HUES48 (cell line): ENCODE results near the gene HHAT.
"Not testable (repeated sequence)": the region's sequence is repeated elsewhere in the genome, so short reads cannot be mapped to it uniquely, and the experiment has no call there.

ENCODE experiments used
- H3K27ac ChIP-seq: one replicate; pipeline ENCODE4 v1.7.0; 2013; ENCODE audit warnings: low read depth, low read length, inconsistent platforms
- H3K27me3 ChIP-seq: 2 replicates; pipeline ENCODE4 v1.6.1; 2013; ENCODE audit warnings: mild to moderate bottlenecking, low read length; ENCODE audit not compliant: control insufficient read depth, insufficient read depth
- H3K36me3 ChIP-seq: 2 replicates; pipeline ENCODE4 v1.6.1; 2013; ENCODE audit warnings: low read length; ENCODE audit not compliant: control insufficient read depth, insufficient read depth
- H3K4me1 ChIP-seq: 2 replicates; pipeline ENCODE4 v1.6.1; 2013; ENCODE audit warnings: mild to moderate bottlenecking, low read length; ENCODE audit not compliant: control insufficient read depth, insufficient read depth
- H3K4me3 ChIP-seq: 2 replicates; pipeline ENCODE4 v1.5.1; 2013; ENCODE audit warnings: mild to moderate bottlenecking, low read depth, low read length
- H3K9ac ChIP-seq: 2 replicates; pipeline ENCODE4 v1.6.1; 2013; ENCODE audit warnings: mild to moderate bottlenecking, low read depth, low read length, moderate library complexity
- H3K9me3 ChIP-seq: 2 replicates; pipeline ENCODE4 v1.6.1; 2013; ENCODE audit warnings: low read length; ENCODE audit not compliant: control insufficient read depth, insufficient read depth

HHAT gene

DNA sequence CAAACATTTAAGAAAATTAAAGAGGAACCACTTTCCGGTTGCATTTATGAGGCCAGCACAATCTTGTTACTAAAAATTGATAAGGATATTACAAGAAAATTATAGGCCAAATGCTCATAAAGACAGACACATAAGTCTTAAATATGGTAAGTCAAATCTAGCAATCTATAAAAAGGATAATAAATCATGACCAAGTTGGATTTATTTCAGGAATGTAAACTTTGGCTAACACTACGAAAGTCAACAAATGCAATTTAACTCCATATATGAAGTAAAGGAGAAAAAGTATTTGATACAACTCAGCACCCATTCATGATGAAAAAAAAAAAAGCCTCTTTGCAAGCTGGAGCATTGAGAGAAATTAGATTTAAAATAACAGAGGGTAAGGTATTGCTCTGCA lies 6.3 kb downstream of the HHAT start:
- H3K36me3 ChIP-seq, result no peaks in the 10 kb centered on the region
- no peak overlapping the region for H3K9ac ChIP-seq
- peaks cover 57% of the 10 kb centered on the region for H3K27me3 ChIP-seq
- H3K27ac ChIP-seq, result no peak overlapping the region
- H3K4me1 ChIP-seq, result no peaks in the 10 kb centered on the region
- H3K4me3 ChIP-seq, result no peak overlapping the region
- H3K9me3 ChIP-seq, result no peaks in the 10 kb centered on the region

DNA sequence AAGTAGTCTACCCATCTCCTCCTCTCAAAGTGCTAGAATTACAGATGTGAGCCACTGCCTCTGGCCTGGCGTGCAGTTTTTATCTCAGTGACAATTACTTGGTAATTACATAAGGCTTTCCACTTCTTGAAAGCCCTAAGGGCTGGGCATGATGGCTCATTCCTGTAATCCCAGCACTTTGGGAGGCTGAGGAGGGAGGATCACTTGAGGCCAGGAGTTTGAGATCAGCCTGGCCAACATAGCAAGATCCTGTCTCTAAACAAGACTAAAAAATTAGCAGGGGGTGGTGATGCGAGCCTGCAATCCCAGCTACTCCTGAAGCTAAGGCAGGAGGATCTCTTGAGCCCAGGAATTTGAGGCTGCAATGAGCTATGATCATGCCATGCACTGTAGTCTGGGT lies 7.7 kb downstream of the HHAT start:
- Histone ChIP-seq H3K27me3 (peaks cover 43% of the 10 kb centered on the region), H3K4me1 (no peaks in the 10 kb centered on the region), H3K4me3 (no peak overlapping the region), H3K27ac (no peak overlapping the region), H3K9ac (no peak overlapping the region), H3K36me3 (no peaks in the 10 kb centered on the region), H3K9me3 (no peaks in the 10 kb centered on the region)

DNA sequence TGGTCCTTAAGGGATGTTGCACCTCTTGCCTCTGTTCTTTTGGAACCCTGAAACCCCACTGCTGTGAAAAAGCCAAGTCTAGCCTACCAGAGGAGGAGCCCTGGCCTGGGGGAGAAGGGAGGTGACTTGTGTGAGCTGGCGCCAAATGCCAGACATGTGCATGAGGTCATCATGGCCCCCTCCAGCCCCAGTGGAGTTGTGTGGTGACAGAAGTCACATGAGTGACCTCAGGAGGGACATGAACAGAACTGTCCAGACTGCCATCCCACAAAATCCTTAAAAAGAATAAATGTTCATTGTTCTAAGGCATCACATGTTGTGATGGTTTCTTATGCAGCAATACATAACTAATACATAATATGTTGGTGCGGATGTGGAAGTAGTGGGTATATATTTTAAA lies 10.8 kb downstream of the HHAT start:
- Histone ChIP-seq H3K27ac (no peak overlapping the region), H3K9ac (no peak overlapping the region), H3K27me3 (peaks cover 12% of the 10 kb centered on the region; the same call in 1 of the 2 replicates), H3K4me3 (no peak overlapping the region), H3K4me1 (0 out of 2 replicates have a peak, but pooled peaks cover 4% of the 10 kb centered on the region), H3K9me3 (no peaks in the 10 kb centered on the region), H3K36me3 (no peaks in the 10 kb centered on the region)

DNA sequence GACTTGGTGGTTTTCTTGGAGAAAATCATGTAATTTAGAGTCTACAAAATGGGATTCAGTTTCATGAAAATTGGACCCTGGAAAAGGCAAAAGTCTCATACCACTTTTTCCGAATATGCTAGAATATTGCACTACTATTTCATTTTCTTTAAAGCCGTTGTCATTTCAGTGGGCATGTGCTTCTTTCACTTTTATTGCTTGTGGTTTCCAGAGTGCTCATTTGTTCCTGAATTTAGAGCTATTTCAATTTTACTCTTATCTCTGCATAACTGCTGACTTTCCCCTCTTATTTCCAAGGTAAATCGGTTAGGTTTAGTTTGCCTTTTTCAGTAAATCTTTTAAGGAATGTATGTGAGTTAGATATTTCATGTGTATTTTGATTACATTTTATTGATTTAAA lies 11.6 kb downstream of the HHAT start:
- H3K36me3 ChIP-seq, result no peaks in the 10 kb centered on the region
- no peak overlapping the region for H3K4me3 ChIP-seq
- no peak overlapping the region for H3K27ac ChIP-seq
- H3K27me3 ChIP-seq, result peaks cover 7% of the 10 kb centered on the region; the same call in 1 of the 2 replicates
- H3K9me3 ChIP-seq, result no peaks in the 10 kb centered on the region
- 0 out of 2 replicates have a peak, but pooled peaks cover 4% of the 10 kb centered on the region for H3K4me1 ChIP-seq
- no peak overlapping the region for H3K9ac ChIP-seq

DNA sequence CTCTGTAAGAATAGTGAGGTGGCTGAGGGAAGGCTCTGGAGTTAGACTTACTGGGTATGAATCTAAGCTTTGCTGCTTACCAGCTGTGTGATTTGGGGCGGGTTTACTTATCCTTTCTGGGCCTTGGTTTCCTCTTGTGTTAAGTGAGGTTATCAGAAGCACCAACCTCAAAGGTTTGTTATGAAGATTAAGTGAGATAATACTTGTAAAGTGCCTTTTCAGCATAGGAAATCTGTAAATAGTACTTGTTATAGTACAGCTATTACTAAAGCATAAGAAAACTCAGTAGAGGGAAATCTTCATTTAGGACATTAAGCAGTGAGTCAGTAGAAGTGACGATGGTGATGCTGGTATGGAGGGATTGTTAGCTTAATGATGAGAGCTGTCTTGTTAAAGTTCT lies 12.1 kb downstream of the HHAT start:
- Histone ChIP-seq H3K36me3 (no peaks in the 10 kb centered on the region), H3K9ac (no peak overlapping the region), H3K27me3 (0 out of 2 replicates have a peak, but pooled peaks cover 1% of the 10 kb centered on the region), H3K9me3 (no peaks in the 10 kb centered on the region), H3K27ac (no peak overlapping the region), H3K4me1 (0 out of 2 replicates have a peak, but pooled peaks cover 4% of the 10 kb centered on the region), H3K4me3 (no peak overlapping the region)

DNA sequence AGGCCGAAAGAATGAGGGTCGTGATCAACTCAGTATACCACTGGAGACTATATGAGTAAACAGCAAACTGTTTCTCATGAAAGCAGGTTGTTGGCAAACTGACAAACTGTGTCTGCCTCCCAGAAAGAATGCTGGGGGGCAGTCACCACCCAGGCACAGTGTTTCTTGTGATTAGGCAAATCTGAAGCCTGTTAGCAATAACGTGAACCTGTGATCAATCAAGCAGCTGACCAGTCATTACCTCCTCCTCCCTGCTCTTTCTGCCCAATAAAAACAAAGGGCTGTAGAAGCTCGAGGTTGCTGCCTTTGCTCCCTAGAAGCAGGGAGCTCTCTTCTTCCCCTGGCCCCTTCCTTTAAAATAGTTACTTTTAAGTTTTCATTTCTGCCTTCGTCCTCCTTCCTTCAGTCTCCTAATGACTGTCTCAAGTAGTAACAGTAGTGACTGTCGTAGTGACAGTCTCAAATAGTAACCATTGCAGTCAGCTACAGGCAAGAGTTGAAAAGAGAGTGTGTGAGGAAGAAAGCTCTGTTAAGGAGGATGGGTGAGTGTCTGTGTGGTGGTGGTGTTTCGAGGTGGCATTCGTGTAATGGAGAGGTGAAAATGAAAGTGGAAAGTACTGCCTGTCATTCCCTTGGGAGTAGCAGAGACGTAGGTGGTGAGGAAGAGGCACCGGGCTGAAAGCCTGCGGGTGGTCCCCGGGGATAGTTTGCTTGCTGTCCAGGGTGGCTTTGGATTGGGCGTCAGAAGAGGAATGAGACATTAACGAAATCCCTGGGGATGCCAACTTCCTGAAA lies 14.5 kb downstream of the HHAT start:
- Histone ChIP-seq H3K9me3 (no peaks in the 10 kb centered on the region), H3K9ac (no peak overlapping the region), H3K36me3 (no peaks in the 10 kb centered on the region), H3K4me3 (no peak overlapping the region), H3K27ac (no peak overlapping the region), H3K4me1 (0 out of 2 replicates have a peak, but pooled peaks cover 4% of the 10 kb centered on the region), H3K27me3 (no peaks in the 10 kb centered on the region)

DNA sequence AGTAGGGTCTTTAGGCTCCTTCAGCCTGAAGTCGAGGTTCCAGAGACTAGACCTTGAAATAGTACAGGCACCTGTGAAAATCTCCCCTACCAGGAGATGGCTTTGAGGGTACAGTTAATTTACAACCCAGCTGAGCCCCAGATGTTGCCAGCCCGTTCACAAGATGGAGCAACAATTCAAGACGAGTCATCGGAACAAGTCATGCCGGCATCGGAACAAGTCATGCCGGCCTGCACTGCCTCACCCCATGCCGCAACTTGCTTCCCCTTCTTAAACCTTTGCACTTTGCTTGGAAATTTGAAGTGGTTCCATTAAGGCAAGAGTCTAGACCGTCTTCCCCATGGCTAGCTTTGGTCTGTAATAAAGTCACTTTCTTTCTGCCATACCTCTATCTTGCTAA lies 16.0 kb downstream of the HHAT start:
- 0 out of 2 replicates have a peak, but pooled peaks cover 4% of the 10 kb centered on the region for H3K4me1 ChIP-seq
- H3K27me3 ChIP-seq, result no peaks in the 10 kb centered on the region
- H3K36me3 ChIP-seq, result no peaks in the 10 kb centered on the region
- H3K27ac ChIP-seq, result no peak overlapping the region
- no peak overlapping the region for H3K4me3 ChIP-seq
- no peaks in the 10 kb centered on the region for H3K9me3 ChIP-seq
- H3K9ac ChIP-seq, result no peak overlapping the region

DNA sequence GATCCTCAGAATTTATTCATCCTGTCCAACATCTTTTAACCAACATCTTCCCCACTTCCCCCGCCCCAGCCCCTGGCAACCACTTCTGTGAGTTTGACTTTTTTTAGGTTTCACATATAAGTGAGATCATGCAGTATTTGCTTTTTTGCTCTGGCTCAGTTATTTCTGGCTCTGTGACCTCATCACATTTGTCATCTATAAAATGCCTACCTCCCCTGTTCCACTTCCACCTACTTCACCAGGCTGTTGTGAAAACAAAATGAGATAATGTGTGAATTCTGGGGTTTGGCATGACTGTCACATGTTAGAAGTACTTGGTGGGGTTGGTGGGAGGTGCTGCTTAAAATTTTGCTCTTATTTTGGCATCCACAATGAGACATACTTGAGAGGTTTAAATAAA lies 18.4 kb downstream of the HHAT start:
- Histone ChIP-seq H3K27ac (no peak overlapping the region), H3K9me3 (no peaks in the 10 kb centered on the region), H3K9ac (no peak overlapping the region), H3K4me1 (0 out of 2 replicates have a peak, but pooled peaks cover 4% of the 10 kb centered on the region), H3K36me3 (no peaks in the 10 kb centered on the region), H3K27me3 (no peaks in the 10 kb centered on the region), H3K4me3 (no peak overlapping the region)

DNA sequence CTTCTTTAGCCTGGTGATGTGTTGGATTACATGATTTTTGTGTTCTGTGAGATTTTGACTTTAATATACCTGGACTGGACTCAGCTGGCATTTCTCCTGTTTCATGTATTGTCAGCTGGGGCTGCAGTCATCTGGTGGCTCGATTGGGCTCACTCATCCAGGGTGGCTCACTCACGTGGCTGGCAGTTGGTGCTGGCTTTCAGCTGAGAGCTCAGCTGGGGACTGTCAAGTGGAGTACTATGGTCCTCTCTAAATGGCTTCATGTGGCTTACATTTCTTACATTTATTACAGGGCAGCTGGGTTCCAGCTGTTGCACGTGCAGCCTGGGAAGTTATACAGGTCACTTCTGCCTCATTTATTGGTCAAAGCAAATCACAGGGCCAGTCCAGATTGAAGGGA lies 22.8 kb downstream of the HHAT start:
- Histone ChIP-seq H3K9me3 (no peaks in the 10 kb centered on the region), H3K27ac (no peak overlapping the region), H3K27me3 (no peaks in the 10 kb centered on the region), H3K4me3 (no peak overlapping the region), H3K9ac (no peak overlapping the region), H3K4me1 (no peaks in the 10 kb centered on the region), H3K36me3 (no peaks in the 10 kb centered on the region)

DNA sequence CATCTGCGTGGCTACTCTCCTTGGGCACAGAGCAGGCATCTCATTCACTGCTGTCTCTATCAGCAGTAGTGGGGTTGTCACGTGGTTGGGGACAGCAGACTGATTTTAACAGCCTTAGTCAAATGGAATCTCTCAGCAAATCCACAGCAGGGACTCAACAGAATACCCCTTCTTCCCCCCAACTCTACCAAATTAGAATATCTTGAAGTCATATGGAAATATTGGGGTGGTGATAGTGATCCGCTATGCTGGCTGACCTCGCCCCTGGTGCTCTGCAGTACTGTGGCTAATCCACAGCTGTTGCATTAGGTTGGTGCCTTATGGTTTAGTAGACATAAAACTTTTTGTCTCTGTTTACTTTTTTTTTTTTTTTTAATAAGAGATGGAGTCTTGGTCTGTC lies 23.9 kb downstream of the HHAT start:
- H3K9me3 ChIP-seq, result no peaks in the 10 kb centered on the region
- H3K4me1 ChIP-seq, result no peaks in the 10 kb centered on the region
- no peak overlapping the region for H3K27ac ChIP-seq
- no peaks in the 10 kb centered on the region for H3K36me3 ChIP-seq
- H3K4me3 ChIP-seq, result no peak overlapping the region
- no peaks in the 10 kb centered on the region for H3K27me3 ChIP-seq
- H3K9ac ChIP-seq, result no peak overlapping the region

DNA sequence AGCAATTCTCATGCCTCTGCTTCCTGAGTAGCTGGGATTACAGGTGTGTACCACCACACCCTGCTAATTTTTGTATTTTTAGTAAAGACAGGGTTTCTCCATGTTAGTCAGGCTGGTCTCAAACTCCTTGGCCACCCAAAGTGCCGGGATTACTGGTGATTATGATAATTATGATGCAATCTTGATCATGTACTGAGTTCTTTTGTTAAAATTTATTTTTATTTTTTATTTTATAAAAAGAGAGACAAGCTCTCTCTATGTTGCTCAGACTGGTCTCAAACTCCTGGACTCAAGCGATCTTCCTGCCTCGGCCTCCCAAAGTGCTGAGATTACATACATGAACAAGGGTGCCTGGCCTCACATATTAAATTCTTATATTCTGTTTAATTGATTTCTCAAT lies 25.6 kb downstream of the HHAT start:
- H3K27ac ChIP-seq, H3K9me3 ChIP-seq, H3K4me3 ChIP-seq, H3K36me3 ChIP-seq, H3K27me3 ChIP-seq, H3K9ac ChIP-seq: not testable (repeated sequence)
- H3K4me1 ChIP-seq, result peaks cover 16% of the 10 kb centered on the region
